ENCODE measurements around the gene SLC41A3. TPM values are rescaled to one million over a fixed set of nuclear protein-coding genes. Genes with fewer than 3 reads are reported as not detected.

The SLC41A3 gene
- total and polyA plus RNA-seq, 2 of the 8 experiments (the other 6 are each of a cell fraction or from before 2014, with no cell fraction given), result 30.2 to 56.4 TPM

DNA sequence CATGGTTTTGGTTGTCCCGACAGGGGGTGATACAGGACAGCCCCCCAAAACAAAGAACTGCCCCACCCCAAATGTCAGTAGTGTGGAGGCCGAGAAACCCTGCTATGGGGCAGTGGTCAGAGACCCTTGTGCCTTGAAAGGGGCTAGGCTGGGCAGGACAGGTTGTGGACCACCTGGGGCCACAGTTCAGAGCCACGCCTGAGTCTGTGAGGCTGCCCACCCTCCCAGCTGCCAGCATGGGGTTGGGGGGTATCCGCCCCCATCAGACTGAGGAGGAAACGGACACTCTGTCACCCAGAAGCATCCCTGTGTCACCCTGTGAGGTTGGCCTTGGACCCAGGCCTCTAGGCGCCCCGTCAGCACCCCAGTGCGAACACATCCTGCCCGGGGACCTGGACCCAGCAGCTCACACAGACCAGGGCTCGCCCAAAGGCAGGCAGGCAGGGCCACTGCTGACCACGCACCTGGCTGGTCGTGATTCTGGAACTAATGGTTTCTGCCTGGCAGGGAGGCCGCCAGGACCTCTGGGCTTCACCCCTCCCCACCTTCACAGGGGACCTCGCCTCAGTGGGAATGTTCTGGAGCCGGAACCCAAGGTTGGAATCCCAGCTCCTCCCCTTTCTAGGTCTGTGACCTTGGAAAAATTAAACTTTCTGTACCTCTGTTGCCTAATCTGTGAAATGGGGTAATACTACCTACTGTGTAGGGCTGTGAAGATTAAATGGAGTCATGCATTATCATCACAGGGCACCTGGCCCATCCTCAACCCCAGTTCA is 1.4 kb downstream of the SLC41A3 start:
- no peak for DNase-seq (ENCODE audit: low read depth in 1 of 2, low spot score in 2 of 2)
- Histone ChIP-seq H3K9ac (replicated peaks in 1 of 4; ENCODE audit: extremely low read depth in 1 of 4, low read depth in 3 of 4, low read length in 3 of 4) (no peak overlapping the region), H3K56ac (replicated peaks; ENCODE audit: insufficient read length, low read depth, low read length) (no peak overlapping the region)
- TF ChIP-seq POLR2A (IDR thresholded peaks at IDR 0.05; ENCODE audit: control extremely low read depth in 1 of 2, low read depth in 2 of 2, low read length in 2 of 2) (no peak), CHD1 (IDR thresholded peaks at IDR 0.05; ENCODE audit: low read depth, low read length) (no peak), SP1 (IDR thresholded peaks at IDR 0.05; ENCODE audit: low read depth, low read length) (no peak), RFX5 (IDR thresholded peaks at IDR 0.05; ENCODE audit: borderline replicate concordance, low read depth, low read length) (no peak), TEAD4 (IDR thresholded peaks at IDR 0.05; ENCODE audit: low read depth, low read length) (no peak), YY1 (IDR thresholded peaks at IDR 0.05; ENCODE audit: low read depth, low read length) (no peak), ASH2L (IDR thresholded peaks at IDR 0.05; ENCODE audit: low read length) (no peak), EZH2 (IDR thresholded peaks at IDR 0.05; ENCODE audit: low read depth, low read length, severe bottlenecking) (no peak)

More for the DNA sequence above, 1.4 kb downstream of the SLC41A3 start:
- no peaks in the 10 kb centered on the region for H3K79me1 ChIP-seq (ENCODE audit: low read depth, low read length)
- H4K5ac ChIP-seq (ENCODE audit: insufficient read length, low read depth, low read length), result no peak overlapping the region
- no peak overlapping the region for H3K27ac ChIP-seq (ENCODE audit: low read depth, low read length)
- no peak overlapping the region for H2BK15ac ChIP-seq (ENCODE audit: low read length)
- 95% methylated on average over 12 of the region's 15 CpGs; no CpG with 5 or more reads in 1 of the 2 experiments for WGBS, 2 experiments (ENCODE audit: extremely low coverage in 1 of 2, insufficient coverage in 1 of 2, insufficient read length in 1 of 2, insufficient replicate concordance in 2 of 2, low coverage in 1 of 2, low lambda C conversion rate in 2 of 2, missing lambda C conversion rate in 1 of 2)
- no peak for FAIRE-seq
- no peak overlapping the region for H2BK5ac ChIP-seq (ENCODE audit: low read depth, low read length)
- no peak overlapping the region for H3K4ac ChIP-seq (replicated peaks; ENCODE audit: insufficient read length, low read depth, low read length)
- no peak overlapping the region for H2AFZ ChIP-seq (ENCODE audit: low read length)
- H3K4me2 ChIP-seq (ENCODE audit: insufficient read depth in 1 of 2, low read depth in 2 of 2, low read length in 2 of 2), result peak overlapping the region; percentile 56 to 85; a peak in 3 of 4 replicates
- peak overlapping the region; percentile 27; the same call in 1 of the 2 replicates for H2BK12ac ChIP-seq (ENCODE audit: low read depth, low read length)
- no peaks in the 10 kb centered on the region for H3K79me2 ChIP-seq (ENCODE audit: control insufficient read depth in 1 of 2, insufficient read depth in 2 of 2, low read length in 2 of 2)
- peaks cover 4% of the 10 kb centered on the region; the same call in 1 of the 2 replicates for H3K23me2 ChIP-seq (ENCODE audit: low read depth, low read length)
- H4K8ac ChIP-seq (ENCODE audit: extremely low read depth, insufficient read depth, low read length), result no peak overlapping the region
- no peak overlapping the region for H4K91ac ChIP-seq (replicated peaks; ENCODE audit: insufficient read length, low read length)
- H3K14ac ChIP-seq (ENCODE audit: insufficient read length), result no peak overlapping the region
- H3K4me3 ChIP-seq (ENCODE audit: extremely low read depth in 1 of 4, insufficient read depth in 2 of 4, low read depth in 3 of 4, low read length in 4 of 4), result peak overlapping the region in 3 of 4 experiments; percentile 61 to 89 (median 64); a peak in 4 of 8 replicates
- H2AK5ac ChIP-seq (ENCODE audit: low read depth, low read length), result peak overlapping the region; percentile 34; the same call in 1 of the 2 replicates
- no peak overlapping the region for H2BK120ac ChIP-seq (replicated peaks; ENCODE audit: low read depth, low read length)
- H4K20me1 ChIP-seq (replicated peaks in 1 of 2; ENCODE audit: control insufficient read depth in 1 of 2, insufficient read depth in 2 of 2, low read length in 2 of 2), result no peaks in the 10 kb centered on the region
- ChIA-PET POLR2A (ENCODE audit: partially characterized antibody) (no interaction called here), CTCF (ENCODE audit: partially characterized antibody) (interaction anchor here (1.1 to 1.8 kb wide), 4 partner anchors 16 to 76 kb away, joined by 4 to 5 read pairs (median 4); no protein-coding TSS in a partner anchor)
- H2BK20ac ChIP-seq (ENCODE audit: low read length), result no peak overlapping the region
- H3K4me1 ChIP-seq (replicated peaks in 1 of 4; ENCODE audit: control insufficient read depth in 3 of 4, insufficient read depth in 4 of 4, low read length in 3 of 4), result no peaks in the 10 kb centered on the region
- H3K23ac ChIP-seq (ENCODE audit: insufficient read length), result no peak overlapping the region
- H3K9me3 ChIP-seq (ENCODE audit: insufficient read depth in 2 of 2, low read depth in 1 of 2, low read length in 1 of 2), result peaks cover 8 to 10% of the 10 kb centered on the region in 2 experiments; a peak in 3 of 4 replicates
- H3K18ac ChIP-seq (ENCODE audit: extremely low read depth, low read length), result no peak overlapping the region
- H3K27me3 ChIP-seq (replicated peaks in 1 of 4; ENCODE audit: control insufficient read depth in 3 of 4, extremely low read depth in 1 of 4, insufficient read depth in 3 of 4, low read length in 3 of 4), result no peaks in the 10 kb centered on the region; a peak in 1 of 7 replicates
- no peaks in the 10 kb centered on the region; a peak in 1 of 8 replicates for H3K36me3 ChIP-seq (ENCODE audit: control insufficient read depth in 2 of 4, insufficient read depth in 4 of 4, low read length in 3 of 4)
